HG03064 (cell line): ENCODE results near the gene PIH1D2.
"Not testable (repeated sequence)": the region's sequence is repeated elsewhere in the genome, so short reads cannot be mapped to it uniquely, and the experiment has no call there.

Experiments
- ATAC-seq: cut with Tn5 transposase; IDR thresholded peaks from one replicate; pipeline ENCODE4 v1.9.1; 2021; ENCODE audit warnings: low read depth; ENCODE audit not compliant: unreplicated experiment

PIH1D2 gene

DNA sequence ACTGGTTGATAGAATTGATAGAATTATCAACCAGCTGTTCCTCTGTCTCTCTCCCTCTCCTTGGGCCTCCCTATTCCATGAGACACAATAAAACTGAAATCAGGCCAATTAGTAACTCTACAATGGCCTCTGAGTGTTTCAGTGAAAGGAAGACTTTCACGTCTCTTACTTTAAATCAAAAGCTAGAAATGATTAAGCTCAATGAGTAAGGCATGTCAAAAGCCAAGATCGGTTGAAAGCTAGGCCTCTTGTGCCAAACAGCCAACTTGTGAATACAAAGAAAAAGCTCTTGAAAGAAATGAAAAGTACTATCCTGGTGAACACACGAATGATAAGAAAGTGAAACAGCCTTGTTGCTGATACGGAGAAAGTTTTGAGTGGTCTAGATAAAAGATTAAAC lies 16.6 kb downstream of the PIH1D2 start:
- ATAC-seq = no peak

GRCh38 chr11:112051768-112052167 lies 22.0 kb downstream of the PIH1D2 start:
- ATAC-seq = no peak

DNA sequence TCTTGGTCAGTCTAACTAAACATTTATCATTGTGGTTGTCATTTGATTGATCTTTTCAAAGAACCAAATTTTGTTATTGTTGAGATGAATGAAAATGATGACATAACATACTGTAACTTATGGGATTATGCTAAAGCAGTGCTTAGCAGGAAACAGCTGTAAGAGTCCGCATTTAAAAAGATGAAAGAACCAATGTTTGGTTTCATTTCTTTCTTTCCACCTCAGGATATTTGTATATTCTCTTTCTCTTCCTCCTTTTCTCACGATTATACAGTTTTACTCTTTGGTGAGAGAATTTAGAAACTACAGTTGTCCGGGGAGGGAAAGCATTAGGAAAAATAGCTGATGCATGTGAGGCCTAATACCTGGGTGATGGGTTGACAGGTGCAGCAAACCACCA lies 23.1 kb downstream of the PIH1D2 start:
- peak; percentile 77 for ATAC-seq

DNA sequence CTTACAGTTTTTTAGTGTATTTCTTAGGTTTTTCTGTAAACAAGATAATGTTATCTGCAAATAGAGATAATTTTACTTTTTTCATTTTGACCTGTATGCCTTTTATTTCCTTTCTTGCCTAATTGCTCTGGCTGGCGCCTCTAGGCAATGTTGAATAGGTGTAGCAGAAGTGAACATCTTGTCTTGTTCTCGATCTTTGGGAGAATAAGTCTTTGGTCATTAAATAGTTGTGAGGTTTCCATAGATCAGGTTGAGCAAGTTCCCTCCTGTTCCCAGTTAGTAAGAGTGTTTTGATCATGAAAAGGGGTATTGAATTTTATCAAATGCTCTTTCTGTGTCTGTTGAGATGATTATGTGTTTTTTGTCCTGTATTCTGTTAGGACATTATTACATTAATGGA lies 24.0 kb downstream of the PIH1D2 start:
- ATAC-seq = no peak

DNA sequence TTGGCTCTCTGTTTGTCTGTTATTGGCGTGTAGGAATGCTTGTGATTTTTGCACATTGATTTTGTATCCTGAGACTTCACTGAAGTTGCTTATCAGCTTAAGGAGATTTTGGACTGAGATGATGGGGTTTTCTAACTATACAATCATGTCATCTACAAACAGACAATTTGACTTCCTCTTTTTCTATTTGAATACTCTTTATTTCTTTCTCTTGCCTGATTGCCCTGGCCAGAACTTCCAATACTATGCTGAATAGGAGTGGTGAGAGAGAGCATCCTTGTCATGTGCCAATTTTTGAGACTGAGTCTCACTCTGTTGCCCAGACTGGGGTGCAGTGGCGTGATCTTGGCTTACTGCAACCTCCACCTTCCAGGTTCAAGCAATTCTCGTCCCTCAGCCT lies 25.6 kb downstream of the PIH1D2 start:
- not testable (repeated sequence) for ATAC-seq

GRCh38 chr11:112046647-112047046 lies 27.2 kb downstream of the PIH1D2 start:
- ATAC-seq = not testable (repeated sequence)

- ATAC-seq = no peak
Observed at GRCh38 chr11:112044961-112045360, 28.9 kb downstream of the PIH1D2 start.

GRCh38 chr11:112042961-112043304 lies 30.9 kb downstream of the PIH1D2 start:
- no peak for ATAC-seq

DNA sequence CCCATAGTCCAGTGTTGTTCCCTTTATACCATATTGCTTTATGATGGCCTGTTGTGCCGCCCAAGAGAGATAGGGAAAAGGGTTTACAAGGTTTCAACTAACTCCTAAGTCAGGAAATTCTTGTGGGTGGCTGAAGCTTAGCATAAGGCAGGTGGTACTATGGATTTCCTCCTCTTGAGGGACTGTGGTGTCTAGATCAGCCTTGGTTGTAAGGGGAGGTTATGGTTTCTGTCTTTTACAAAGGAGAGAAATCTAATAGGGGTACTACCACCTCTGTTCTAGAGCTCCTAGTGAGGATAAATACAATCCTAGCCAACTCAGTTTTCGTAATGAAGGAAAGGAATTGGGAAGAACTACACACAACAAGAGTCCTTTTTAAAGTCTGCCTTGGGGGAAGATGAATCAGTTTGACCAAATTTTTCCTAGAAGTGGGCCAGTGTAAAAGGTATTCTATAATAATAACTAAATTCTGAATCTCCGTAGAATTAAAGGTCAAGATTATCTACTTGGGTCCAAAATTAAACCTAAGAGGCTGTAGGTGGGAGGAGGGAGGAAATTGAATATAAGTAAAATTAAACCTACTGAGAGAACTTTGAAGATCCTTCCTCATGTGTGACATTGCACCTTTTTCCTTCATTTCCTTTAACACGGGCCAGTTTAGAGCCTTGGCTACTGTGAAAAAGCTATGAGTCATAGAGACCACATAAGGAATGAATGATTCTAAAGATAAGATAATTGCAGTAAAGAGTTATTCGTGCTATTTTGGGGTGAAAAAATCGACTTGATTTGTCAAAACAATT lies 31.5 kb downstream of the PIH1D2 start:
- no peak for ATAC-seq

- ATAC-seq = no peak
Observed at GRCh38 chr11:112037527-112037926, 36.3 kb downstream of the PIH1D2 start.

- ATAC-seq = no peak
Observed at GRCh38 chr11:112033902-112034301, 39.9 kb downstream of the PIH1D2 start.

DNA sequence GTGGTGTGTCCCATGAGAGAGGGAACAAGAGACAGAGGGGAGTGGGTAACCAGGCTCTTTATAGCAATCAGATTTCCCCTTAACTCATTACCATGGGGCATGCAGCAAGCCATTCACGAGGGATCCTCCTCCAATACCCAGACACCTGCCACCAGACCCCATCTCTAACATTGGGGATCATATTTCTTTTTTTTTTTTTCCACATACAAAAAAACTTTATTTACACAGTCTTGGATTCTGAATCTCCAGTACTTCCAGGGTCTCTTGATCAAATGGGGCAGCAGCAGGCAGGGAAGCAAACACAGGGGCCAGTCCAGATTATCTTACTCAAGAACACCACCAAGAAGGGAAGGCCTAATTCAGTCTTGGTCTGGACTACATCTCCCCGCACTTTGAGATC lies 44.4 kb downstream of the PIH1D2 start:
- ATAC-seq = no peak

DNA sequence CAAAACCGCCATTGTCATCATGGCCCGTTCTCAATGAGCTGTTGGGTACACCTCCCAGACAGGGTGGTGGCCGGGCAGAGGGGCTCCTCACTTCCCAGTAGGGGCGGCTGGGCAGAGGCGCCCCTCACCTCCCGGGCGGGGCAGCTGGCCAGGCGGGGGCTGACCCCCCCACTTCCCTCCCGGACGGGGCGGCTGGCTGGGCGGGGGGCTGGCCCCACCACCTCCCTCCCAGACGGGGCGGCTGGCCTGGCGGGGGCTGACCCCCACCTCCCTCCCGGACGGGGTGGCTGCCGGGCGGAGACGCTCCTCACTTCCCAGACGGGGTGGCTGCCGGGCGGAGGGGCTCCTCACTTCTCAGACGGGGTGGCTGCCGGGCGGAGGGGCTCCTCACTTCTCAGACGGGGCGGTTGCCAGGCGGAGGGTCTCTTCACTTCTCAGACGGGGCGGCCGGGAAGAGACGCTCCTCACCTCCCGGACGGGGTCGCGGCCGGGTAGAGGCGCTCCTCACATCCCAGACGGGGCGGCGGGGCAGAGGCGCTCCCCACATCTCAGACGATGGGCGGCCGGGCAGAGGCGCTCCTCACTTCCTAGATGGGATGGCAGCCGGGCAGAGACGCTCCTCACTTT lies 46.9 kb downstream of the PIH1D2 start:
- ATAC-seq = not testable (repeated sequence)

- ATAC-seq = peak; percentile 1
Observed at GRCh38 chr11:112025707-112026106, 48.1 kb downstream of the PIH1D2 start.

DNA sequence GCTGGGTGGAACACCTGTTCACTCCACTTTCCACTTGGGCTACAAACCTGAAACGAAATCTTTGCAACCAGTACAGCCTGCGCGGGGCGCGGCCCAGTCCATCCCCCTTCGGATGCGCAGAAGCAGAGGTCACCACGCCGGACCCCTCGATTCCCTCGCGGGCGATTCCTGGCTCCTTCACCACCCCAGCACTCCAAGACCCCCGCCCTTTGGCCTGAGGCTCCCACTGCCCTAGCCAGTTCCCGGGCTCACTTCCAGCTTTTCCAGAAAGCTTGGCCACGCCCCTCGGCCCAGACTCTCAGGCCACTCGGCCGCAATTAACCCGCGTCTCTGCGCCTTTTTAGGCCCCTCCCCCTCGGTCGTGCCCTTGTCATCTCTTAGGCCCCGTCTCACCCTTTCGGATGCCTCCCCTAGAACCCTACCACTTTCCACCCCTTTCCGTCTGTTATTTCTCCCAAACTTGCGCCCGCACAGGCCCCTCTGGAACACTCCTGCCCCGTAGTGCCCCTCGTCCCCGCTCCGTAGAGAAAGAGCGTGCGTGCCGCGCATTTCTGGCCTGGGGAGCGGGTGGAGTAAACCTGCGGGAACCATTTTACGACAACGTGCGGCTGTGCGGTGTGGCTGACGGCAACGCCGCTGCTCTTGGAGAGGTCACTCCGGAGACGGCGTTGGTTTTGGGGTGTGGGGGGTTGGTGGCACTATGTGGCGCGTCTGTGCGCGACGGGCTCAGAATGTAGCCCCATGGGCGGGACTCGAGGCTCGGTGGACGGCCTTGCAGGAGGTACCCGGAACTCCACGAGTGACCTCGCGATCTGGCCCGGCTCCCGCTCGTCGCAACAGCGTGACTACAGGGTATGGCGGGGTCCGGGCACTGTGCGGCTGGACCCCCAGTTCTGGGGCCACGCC lies 48.8 kb downstream of the PIH1D2 start, which contains the start of gene DLAT:
DLAT (plus strand) TSS at position 636 of the 906 bp plus-strand sequence; CDS start at position 701, 65 bp downstream.
- ATAC-seq = peak; percentile 69

- ATAC-seq = no peak
Observed at GRCh38 chr11:112024178-112024772, 49.5 kb downstream of the PIH1D2 start.

GRCh38 chr11:112023104-112023503 lies 50.7 kb downstream of the PIH1D2 start:
- no peak for ATAC-seq

- ATAC-seq = no peak
Observed at GRCh38 chr11:112019066-112019465, 54.8 kb downstream of the PIH1D2 start.
